K562 (cell line): ENCODE data around the gene EXT2. TPM values are rescaled to one million over a fixed set of nuclear protein-coding genes. Genes with fewer than 3 reads are reported as not detected.

ENCODE experiments used
- ARID4B ChIP-seq: sonication (generic); formaldehyde crosslinking; IDR thresholded peaks from 2 replicates; pipeline ENCODE4 v1.8.0; 2022; ENCODE audit warnings: mild to moderate bottlenecking, missing genetic modification reagents
- ETS2 ChIP-seq: IDR thresholded peaks from 2 replicates; pipeline ENCODE4 v1.6.1; 2016; ENCODE audit warnings: borderline replicate concordance, missing genetic modification characterization, mild to moderate bottlenecking, moderate library complexity, missing compliant biosample characterization; ENCODE audit not compliant: poor library complexity, severe bottlenecking
- NFE2L1 ChIP-seq: fragments of 450-650 bp; IDR thresholded peaks from 2 replicates; pipeline ENCODE4 v1.6.1; 2016; ENCODE audit warnings: missing genetic modification characterization, low read depth, mild to moderate bottlenecking, missing compliant biosample characterization, moderate library complexity, borderline replicate concordance
- RBM17 ChIP-seq: fragments of 200-400 bp; formaldehyde crosslinking; IDR thresholded peaks from 2 replicates; pipeline ENCODE4 v1.6.1; 2017; ENCODE audit warnings: low read depth, mild to moderate bottlenecking, low read length, borderline replicate concordance
- TCF7L2 ChIP-seq: fragments of 150-350 bp; IDR thresholded peaks from 2 replicates; pipeline ENCODE4 v1.6.1; 2016; ENCODE audit warnings: low read depth, mild to moderate bottlenecking, low read length, moderate library complexity
- WHSC1 ChIP-seq: IDR thresholded peaks from one replicate; pipeline ENCODE4 v1.6.1; 2012; ENCODE audit warnings: low read length, control low read depth, inconsistent platforms
- polyA plus RNA-seq, 8 experiments: library from polyadenylated mRNA; depleted of rRNA in 4 of 8; stranded (reverse) in 5 of 8; unstranded in 3 of 8; fragments of >200 nt; fragmentation: Nextera tagmentation in 2 of 8; fragmentation: Illumina TruSeq in 1 of 8; extraction: Ambion mirVana in 2 of 8; extraction: Trizol in 1 of 8; gene quantifications; 2 replicates each; pipeline versions ENCODE4 v1.2.1 to v1.2.3, GENCODE V29; 2011 to 2014; ENCODE audit warnings: inconsistent platforms in 1 of 8, missing spikeins in 1 of 8
- total RNA-seq, 7 experiments: library from RNA; depleted of rRNA in 6 of 7; stranded (reverse); fragments of >200 nt in 6 of 7; fragmentation: Illumina TruSeq in 2 of 7; extraction: Trizol in 2 of 7; gene quantifications; 2 replicates each; pipeline versions ENCODE4 v1.2.1 to v1.2.3, GENCODE V29; 2011 to 2021; ENCODE audit warnings: low replicate concordance in 1 of 7

EXT2 gene
- total and polyA plus RNA-seq, 9 of the 15 experiments (the other 6 are each of a cell fraction or from before 2014, with no cell fraction given) = 7.5 to 52.1 (median 38.1) TPM

- no peak for TF ChIP-seq ARID4B
- no peak for TF ChIP-seq TCF7L2
- TF ChIP-seq ETS2 = no peak
- no peak for TF ChIP-seq NFE2L1 (tag)
- no peak for TF ChIP-seq WHSC1
- TF ChIP-seq RBM17 = no peak
Measured at GRCh38 chr11:44282620-44283019, 187.1 kb downstream of the EXT2 start (continued).
